ENCODE measurements around the gene LAD1.

- TF ChIP-seq POLR2A (IDR thresholded peaks at IDR 0.05) (no peak), CTCF (IDR thresholded peaks at IDR 0.05) (no peak)
Observed at GRCh38 chr1:201332021-201332420, 67.1 kb downstream of the LAD1 start.
